NCI-H187 (cell line): ENCODE measurements around the gene EIF4E1B.
A peak's percentile ranks its signal among the peaks of the same experiment; 100 is the strongest.

Source experiments
- DNase-seq, 2 experiments: peaks; one replicate each; lab custom pipeline; 2025; lab: John Stamatoyannopoulos, UW

The EIF4E1B gene

DNA sequence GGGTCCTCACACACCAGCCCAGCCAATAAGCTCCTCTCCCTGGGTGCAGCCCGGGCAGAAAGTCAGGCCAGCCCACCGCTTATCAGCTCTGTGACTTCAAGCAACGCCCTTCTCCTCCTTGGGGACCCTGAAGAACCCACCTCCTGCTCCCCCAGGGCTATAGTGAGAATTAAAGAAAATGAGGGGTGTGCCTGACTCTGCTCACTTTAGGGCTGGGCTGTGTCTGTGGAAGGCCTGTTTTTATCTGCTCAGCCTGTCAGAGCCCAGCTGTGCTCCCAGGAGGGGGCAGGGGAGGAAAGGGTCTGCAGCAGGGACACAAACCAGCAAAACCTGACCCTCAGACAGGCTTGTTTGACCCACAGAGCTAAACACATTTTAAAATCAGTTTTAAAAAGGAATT is 24.4 kb upstream of the EIF4E1B start:
- no peak for DNase-seq

DNA sequence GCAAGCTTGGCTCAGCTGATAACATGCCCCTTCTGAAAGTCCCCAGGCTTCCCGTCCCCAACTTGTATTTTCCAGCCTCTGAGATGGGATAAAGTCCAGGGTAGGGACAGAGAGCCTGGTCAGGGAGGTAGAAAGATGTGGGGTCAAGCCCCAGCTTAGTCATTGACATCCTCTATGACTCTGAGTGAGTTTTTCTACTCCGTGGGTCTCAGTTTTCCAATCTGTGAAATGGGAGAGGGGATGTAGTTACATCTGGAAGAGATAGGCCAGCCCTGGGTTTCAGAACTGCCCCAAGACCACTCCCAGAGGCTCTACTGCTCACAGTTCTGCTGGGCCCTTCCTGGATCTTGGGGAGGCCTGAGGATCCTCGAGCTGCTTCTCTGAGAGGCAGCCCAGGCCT is 23.6 kb upstream of the EIF4E1B start:
- DNase-seq: no peak

DNA sequence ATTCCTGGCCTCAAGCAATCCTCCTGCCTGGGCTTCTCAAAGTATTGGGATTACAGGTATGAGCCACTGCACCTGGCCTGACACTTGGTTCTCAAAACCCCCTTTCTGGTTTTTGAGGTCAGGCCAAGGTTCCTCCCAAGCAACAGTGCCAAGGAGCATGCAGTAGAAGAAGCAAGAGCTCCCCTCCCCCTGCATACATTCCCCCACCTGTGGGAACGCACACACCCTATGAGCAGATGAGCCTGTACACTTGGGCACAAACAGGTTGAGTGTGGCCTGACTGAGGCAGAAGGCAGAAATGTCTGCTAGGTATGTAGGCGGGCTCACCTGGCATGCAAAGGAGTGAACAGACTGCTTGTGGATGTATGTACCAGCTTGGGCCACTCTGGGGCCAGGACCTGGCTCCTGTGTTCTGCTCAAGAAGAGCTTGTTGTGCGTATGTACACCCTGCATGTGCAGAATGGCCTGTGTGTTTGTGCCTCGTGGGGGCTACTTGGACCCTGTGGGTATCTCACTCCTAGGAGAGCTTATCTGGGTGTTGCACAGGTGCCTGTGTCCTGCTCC is 22.3 kb upstream of the EIF4E1B start:
- no peak for DNase-seq

DNA sequence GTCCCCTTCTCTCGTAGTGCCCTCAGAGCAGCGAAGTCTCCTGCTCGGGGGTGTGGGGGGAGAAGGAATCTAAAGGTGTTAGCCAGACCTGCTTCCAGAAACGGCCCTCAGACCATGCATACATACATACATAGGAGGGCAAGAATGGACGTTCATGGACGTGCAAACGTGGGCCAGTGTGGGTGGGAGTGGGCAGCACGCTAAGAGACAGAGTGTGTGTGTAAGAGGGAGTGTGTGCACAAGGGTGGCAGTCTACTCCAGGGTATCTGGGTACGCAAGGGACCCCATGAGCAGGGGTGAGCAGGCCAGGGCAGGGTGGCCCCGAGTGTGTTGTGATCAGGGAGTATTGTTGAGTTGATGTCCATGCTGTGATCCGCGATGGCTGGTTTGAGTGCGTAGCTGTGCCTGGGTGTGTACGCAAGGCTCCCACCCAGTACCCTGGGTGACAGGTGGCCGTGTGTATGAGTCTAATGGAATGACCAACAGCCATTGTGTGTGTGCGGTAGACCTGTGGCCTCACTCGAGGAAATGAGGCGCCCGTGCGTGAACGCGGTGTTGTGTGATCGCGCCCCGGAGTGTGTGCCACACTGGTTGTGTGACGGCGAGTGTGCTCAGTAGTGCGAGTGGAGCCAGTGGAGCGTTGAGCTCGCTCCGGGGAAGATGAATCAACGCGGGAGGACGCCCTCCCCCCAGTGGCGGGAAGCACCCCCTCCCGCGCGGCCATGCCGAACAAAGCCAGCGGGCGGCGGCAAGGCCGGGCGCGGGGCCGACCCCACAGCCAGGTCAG is 21.3 kb upstream of the EIF4E1B start:
- DNase-seq: no peak

DNA sequence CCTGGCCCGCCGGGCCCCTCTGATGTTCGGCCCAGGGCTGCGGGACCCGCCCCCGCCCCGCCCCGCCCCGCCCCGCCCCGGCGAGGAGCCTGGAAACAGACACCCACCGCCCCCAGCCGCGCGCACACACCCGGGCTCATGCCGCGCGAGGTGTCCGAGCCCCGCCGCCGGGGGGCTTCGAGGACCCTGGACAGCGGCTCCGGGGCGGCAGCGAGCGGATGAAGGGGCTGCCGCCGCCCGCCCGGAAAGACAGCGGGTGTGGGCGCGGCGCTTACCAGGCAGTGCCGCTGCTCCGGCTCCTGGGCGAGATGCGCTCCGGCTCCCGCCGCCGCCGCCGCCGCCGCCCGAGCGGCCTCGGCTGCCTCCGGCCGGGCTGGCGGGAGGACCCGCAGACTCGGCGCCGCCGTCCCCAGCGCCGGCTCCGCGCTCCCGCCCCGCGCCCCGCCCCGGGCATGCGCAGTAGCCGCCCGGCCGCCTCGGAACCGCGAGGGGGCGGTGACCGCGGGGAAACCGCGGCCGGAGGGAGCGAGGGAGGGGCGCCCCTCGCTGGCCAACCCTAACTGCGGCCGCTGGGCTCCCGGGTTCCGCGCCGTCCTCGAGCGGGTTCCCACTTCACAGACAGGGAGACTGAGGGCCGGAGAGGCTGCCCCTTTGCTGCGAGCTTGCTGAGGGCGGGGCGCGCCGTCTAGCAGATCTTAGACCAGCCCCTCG is 20.6 kb upstream of the EIF4E1B start, which contains the start of gene GPRIN1:
Gene GPRIN1, minus strand, starts transcription at position 433 of the 711 bp plus-strand sequence. CDS start 10,322 bp downstream, outside the sequence.
- DNase-seq: peak; percentile 23 to 45

DNA sequence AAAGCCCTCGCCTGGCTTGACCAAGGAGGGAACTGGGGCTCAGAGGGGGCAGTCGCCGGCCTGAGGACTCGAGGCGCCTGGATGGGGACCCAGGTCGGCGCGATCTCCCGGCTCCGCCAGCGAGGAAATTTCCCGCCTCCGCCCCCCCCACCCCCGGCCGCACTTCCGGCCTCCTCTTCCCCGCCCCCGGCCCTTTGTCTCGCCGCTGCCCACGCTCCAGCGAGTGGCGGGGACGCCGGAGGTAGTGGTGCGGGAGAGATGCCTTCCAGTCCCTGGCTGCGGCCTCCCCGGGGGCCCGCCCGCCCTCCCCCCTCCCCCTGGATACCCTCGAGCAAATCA is 20.1 kb upstream of the EIF4E1B start:
- DNase-seq: no peak

DNA sequence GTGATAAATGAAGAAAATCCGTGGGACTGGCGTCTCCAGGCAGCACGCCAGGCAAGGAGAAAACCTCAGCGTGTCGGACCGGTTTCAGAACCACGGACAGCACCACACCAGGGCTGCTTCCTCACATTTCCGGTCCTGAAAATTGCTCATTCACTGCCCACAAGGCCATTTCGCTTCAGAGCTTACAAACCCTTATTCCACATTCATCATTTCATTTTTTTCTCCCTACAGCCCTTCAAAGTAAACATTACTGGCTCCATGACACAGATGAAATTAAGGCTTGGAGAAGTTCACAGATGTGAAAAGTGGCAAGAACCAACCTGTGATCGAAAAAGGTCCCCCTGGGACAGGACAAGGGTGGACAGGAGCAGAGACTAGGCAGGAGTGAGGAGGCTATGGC is 19.0 kb upstream of the EIF4E1B start:
- no peak for DNase-seq

DNA sequence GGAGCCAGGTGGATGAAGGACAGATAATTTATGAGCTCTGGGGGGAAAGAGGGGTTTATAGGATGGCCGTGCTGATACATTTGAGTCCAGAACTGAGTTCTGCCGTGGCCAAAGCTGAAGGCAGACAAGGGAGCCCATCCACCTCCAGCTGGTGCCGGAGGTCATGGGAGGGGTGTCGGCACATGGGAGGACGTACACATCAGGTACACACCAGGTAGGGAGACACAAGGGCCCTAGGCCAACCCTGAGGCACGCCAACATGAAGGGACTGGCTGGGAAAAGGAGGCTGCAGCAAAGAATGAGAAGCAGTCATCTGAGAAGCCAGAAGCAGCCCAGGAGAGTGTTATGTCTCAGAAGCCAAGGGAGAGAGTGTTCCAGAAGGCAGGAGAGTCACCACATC is 18.5 kb upstream of the EIF4E1B start:
- DNase-seq: no peak

DNA sequence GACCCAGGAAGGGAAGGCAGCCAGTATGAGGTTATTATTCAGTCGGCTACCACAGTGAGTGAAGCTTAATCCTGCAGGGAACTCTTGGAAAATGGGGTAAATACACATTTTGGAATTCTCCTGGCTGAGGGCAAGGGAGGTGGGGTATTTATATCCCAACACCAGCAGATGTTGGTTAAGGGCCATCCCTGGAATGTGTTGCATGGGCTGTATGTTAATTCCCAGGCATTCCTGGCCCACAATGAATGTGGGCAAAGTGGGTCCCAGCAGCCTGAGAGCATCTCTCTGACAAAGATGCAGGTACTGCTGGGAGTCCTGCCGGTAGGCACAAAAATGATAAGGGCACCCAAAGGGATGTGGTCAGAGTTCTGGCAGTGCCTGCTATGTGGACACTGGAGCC is 17.6 kb upstream of the EIF4E1B start:
- DNase-seq: no peak

DNA sequence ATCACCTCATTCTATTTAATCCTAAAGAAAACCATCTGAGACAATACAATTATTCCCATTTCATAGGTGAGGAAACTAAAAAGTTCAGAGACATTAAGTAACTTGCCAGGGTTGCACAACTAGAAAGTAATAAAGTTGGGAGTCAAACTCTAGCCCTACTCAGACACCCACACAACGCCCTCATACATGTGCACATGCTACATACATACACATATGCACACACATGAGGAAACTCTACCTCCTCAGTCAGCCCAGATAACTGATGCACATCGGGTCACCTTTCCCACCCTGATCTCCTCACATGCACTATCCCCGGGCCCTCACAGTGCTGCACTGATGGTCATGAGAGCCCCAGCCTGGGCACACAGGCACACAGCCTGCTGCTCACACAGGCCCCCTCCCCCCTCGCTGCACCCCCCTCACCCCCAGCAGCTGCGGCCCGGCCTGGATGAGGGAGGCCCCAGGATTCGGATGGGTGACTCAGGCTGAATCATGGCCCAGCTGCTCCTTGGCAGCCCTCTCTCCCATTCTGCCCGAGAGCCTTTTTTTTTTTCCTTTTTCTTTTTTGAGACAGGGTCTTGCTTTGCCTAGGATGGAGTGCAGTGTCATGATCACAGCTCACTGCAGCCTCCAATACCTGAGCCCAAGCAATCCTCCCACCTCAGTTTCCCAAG is 15.5 kb upstream of the EIF4E1B start:
- no peak for DNase-seq

DNA sequence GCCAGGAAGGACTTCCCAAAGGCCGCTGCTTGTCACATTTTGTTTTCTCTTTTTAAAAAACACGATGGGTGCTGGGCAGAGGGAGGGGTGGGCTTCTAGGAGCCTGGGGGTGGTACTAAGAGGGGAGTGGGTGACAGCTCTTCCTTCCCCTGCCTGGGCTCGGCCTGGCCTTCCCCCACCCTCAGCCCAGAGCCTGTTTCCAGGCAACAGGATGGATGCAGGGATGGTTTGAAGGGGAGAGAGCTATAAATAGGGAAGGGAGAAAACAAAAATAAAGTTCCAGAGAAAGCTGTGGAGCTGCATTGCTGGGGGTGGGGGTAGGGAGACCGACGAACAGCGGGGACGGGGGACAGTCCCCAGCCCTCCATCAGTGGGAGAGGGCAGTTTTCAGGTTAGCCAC is 14.0 kb upstream of the EIF4E1B start:
- DNase-seq: no peak

DNA sequence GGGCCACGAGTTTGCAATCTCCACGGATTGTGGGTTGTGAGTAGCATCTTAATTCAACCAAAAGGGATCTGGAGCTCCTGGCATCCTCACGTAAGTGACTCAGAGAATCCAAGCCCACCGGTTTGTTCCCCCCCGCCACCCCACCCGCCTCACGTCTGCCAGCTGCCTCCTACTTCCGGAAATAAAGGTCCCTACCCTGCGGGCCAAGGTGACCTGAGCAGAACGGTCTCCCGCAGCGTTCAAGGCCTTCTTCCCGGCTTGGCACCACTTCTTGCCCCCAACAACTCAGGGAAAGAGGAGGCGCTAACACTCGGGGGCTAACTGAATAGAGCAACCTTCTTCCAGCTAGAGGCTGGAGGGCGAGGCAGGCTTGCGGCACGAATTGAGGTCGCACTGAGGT is 11.7 kb upstream of the EIF4E1B start:
- no peak for DNase-seq

DNA sequence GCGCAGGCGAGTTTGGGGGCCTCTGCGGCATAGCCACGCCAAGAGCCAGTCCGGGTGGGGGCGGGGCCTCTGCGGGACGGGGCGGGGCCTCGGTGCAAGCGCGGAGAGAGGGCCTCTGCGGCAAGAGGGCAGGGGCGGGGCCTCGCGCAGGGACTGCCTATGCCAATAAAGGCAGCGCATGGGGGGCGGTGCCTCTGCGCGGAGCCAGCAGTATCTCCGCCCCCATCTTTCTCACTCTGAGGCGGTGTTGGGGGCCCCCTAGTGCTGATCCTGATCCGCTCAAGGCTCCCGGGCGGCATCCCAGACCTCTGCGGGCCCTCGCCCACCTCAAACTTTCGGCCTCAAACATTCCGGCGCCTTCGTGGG is 11.3 kb upstream of the EIF4E1B start:
- DNase-seq: peak; percentile 78 to 80

DNA sequence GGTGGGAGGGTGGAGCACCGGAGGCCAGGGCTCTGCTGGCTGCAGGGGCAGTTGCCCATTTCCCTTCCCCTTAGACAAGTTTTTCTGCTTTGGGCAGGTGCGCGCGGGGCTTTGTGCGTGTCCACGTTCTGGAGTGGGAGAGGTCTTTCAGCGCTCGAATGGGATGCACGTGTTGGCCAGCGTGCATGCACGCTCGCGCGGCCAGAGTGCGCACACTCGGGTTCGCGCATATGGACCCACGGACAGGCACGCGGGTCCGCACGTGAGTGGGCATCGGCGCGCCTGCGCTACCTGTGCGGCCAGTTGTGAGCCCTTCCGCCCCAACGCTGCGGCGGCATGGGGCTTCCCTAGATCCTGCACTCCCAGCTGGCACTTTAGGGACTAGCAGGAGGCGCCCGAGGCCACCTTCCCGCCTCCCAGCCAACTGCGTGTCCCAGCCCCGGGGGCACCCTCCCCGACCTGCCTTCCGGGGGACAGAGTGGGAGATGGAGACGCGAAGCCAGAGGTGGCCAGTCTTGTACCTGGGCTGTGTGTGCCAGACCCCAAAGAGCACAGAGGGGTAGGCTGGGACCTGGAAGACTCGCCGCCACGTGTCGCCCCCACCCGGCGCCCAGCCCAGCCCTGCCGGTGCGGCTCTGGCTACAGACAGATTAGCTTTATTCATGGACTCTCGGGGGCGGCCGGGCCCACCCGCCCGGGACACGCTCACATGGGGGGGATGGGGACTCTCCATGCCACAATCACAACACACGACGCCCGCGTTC is 10.7 kb upstream of the EIF4E1B start:
- DNase-seq: no peak

DNA sequence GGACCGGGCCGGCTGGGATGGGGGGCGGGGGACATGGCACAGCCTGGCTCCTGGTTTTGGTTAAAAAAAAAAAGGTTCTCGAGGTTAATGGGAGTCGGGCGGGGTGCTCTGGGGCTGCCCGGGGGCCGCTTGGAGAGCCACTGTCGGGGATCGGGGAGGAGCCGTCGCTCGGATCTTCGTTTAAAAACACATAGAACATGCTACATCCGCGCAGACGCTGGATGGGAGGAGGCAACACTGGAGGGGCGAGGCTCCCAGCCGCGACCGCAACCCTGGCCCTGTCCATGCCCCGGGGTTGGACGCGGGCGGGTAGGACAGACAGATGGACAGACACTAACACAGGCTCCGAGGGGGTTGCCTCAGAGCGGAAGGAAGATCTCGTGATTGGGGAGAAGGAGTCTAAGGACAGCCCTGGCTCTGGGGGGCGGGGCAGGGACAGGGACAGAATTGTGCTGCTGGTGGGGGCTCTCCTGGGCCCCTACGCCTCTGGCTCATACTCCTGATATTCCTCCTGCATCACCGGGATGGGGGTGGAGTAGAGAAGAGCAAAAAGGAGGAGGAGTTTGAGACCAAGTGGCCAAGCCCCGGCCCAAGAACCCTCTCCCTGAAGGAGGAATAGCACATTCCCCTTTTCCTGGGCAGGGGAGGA is 10.0 kb upstream of the EIF4E1B start:
- DNase-seq: no peak

DNA sequence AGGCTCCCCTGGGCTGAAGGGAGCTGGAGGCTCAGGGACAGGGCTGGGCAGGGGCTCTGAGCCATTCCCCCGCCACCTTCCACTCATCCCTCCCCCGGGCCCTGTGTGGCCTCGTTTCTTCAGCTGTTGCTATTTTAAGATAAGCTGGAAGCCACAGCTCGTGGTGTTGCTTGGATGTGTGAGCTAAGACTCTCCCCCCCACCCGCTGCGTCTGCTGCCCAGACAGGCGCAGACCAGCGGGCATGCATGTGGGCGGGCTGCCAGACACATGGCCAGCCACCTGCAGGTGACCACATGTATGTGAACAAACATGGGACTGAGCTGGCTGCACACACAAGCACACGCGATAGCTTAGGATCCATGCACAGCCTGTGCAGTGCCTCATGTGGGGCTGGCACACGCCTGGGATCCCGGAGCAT is 8.8 kb upstream of the EIF4E1B start:
- DNase-seq: no peak

DNA sequence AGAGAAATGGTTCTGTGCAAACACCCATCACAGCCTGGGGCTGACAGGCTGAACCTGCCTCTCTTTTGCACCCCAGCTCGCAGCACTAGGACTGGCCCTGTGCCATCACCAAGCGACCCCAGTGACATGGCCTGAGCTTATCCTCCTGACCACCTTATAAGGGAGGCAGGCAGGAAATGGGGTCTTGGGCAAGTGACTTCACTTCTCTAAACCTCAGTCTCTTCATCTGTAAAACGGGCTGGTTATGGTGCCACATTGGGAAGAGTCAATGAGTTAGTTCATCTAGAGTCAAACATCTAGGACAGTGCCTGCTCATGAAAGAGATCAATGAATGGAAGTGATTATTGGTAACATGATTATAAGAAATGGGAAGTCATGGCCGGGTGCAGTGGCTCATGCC is 6.3 kb upstream of the EIF4E1B start:
- DNase-seq: no peak

DNA sequence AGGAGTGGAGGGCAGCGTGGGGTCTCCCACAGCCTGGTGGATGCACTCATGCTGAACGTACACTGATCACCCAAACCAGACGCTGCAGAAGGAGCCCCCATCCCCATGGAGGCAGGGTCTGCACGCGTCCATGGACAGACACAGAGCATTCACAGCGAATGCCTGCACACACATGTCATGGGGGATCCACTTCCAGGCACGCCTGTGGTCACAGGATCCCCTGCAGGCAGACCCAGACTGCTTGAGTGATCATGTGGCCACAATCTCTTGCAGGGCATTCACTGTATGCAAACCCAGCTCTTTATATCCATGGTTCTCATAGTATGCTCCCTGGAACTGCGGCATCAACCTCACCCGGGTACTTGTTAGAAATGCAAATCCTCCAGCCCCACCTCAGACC is 5.5 kb upstream of the EIF4E1B start:
- no peak for DNase-seq

DNA sequence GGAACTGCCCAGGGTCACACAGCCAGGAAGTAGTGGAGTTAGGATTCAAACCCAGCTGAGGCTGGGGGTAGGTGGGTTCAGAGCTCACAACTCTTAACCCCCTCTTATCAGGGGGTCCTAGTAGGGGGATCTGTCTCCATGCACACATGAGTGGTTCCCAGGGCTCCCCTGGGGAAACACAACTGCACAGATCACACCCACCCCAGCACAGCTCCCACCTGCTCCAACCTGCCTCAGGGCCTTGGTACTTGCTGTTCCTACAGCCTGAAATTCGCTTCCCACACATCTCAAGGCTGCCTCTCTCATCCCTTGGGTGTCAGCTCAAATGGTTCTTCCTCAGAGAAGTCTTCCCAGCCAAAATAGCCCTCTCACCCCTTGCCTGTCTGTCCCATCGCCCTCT is 5.0 kb upstream of the EIF4E1B start:
- DNase-seq: no peak

DNA sequence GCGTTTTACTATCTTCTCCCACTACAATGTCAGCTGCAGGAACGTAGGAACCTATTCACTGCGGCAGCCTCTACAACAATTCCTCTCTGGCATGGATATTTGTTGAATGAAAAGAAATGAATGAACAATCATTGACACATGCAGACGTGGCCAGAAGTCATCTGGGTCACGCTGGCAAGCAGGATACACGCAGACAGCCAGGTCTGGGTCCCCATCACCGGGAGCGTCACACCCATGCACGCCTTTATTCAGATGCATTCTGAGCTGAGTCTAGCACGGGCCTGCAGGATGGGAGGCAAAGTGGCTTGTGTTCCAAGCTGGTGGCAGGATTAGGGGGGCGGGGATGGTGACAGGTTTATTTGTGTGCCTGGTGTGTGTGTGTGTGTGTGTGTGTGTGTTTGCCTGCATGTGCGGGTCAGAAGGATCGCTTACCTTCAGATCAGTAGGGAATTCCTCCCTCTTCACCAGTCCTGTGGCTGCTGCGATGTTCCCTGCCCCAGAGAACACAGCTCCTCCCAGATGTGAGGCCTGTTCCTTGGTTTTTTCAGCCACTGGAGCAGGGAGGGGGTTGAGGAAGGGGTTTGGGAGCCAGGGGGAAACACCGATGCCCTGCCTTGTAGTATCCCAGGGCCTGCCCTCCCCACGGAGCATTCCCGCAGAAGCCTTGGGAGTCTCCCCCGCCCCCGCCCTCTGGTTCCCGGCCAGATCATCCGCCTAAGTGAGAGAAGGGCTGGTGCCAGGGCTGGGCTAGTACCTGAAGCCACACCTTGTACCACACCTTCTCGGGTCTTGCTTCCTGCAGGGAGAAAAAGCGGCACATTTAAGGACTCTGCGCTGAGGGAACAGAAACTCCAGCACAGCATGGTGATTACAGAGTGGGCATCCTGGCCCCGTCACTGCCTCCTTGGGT is 4.3 kb upstream of the EIF4E1B start:
- no peak for DNase-seq

DNA sequence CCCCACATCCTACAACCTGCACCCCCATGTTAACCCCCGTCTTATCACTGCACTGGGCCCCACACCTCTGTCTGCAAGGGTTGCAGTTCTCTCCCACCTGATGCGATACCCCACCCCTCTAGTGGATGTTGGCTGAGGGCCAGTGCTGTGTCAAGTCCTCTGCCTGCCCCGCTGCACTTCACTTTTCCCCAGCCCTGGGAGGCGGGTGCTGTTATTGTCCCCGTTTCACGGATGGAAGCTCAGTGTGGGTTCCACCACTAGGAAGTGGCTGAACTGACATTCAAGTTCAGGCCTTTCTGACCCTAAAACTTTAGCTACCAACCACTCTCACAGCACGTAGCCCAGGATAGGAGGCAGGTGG is 3.6 kb upstream of the EIF4E1B start:
- DNase-seq: no peak
